Stimulated activated CD8-positive, alpha-beta memory T cell treated with anti-CD3 and anti-CD28 coated beads, Interleukin-7, amount 100 ng/mL, for 24 hours (primary cell): ENCODE data around the gene UNCX.

ENCODE experiments used
- DNase-seq: peaks from one replicate; pipeline ENCODE4 v3.0.0-alpha.2; 2020; ENCODE audit warnings: low read depth

UNCX gene

DNA sequence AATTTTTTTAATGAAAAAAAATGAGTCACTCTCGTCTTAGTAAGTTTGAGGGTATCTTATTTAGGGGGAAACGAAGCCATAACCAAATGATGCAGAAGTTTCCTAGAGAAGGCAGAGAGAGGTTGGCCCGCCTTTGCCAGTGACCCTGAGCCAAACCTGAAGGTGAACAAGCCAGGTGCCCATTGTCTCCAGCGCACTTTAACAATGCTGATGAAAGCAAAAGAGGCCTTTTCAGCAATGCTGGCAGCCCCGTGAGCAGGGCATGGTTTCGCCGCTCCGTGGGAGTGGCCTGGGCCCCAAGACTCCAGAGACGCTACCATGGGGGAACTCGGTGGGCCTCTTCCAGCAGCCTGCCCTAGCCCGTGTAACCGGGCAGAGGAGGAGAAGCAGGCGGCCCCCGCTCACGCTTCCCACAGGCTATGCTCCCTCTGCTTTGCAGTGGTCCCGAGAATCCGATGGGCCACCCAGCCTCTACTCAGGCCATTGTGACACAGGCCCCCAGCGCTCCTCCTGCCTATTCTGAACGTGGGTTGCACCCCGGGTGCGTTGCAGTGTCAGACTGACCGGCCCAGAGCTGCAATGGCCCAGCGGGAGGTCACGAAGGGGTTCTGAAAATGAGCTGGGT, 14.0 kb upstream of the UNCX start:
- no peak for DNase-seq

DNA sequence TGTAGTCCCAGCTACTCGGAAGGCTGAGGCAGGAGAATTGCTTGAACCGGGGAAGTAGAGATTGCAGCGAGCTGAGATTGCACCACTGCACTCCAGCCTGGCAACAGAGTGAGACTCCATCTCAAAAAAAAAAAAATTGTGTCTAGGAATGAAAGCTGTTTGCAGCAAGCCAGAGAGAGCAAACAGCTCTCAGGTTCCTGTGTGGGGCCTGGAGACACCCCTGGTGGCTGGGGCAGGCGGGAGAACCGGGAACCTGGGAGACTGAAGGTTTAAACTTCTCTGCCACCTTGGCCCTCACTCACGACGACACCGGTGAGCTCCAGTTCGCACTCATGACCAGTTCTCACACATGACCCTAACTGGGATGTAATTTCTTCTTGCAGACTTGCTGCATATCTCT, 13.2 kb upstream of the UNCX start:
- DNase-seq: no peak

DNA sequence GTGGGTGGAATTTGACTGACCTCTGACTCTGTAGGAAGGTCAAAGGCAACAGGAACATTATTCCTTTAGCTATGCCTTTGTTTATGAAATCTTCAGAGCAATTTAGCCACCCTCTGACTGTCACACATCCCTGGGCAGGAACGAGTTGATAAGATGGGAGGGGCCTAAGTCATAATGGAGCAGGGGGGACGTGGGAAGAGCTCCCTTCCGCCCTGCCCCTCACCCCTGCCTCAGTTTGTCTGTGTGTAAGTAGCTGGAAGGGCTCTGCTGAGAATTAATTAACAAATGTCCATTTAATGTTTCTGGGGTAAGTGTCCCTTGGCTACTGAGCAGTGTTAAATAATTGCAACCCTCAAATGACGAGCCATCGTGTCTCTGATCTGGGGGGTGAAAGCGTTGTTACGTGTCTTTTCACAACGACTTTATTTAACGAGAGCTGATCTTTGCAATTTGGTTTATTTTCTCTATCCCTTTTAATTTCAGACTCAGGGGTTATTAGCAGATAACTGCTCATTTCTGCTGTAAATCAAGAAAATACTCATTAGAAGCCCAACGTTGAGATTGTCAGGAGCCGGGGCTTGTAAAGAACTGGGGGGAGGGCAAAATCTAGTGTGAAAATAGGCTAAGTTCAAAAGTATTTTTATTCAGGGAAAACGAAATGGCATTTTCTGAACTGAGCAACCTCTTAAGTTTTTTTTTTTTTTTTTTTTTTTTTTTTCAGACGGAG, 12.5 kb upstream of the UNCX start:
- no peak for DNase-seq

DNA sequence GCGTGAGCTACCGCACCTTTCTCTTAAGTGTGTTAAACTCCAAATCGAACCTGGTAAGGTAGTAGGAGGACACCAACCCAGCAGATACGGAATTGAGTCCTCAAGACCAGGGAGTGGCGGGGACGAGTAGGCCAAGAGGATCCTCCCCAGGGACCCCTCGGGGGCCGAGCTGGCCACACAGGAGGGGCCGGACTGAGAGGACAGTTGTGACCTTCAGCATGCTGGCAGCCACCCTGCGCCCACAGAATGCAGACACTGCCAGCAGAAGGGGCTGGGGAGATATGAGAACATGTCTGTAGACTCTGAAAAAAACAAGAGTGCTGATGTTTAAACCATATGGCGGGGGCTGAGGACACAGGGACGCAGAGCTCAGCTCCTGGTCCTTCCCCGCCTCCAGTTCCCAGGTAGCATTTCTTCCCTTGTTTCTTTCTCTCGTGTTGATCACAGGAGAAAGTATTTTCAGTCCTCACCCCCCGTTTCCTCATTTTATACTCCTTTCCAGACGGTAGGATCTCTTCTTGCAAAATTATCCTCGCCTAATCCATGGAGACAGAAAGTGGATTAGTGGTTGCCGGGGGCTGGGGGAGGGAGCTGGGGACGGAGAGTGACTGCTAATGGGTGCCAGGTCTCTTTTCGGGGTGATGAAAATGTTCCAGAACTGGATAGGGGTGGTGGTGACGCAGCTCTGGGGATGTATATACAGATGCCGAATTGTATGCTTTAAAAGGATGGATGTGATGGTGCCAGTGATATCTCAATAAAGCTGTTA, 11.5 kb upstream of the UNCX start:
- no peak for DNase-seq

DNA sequence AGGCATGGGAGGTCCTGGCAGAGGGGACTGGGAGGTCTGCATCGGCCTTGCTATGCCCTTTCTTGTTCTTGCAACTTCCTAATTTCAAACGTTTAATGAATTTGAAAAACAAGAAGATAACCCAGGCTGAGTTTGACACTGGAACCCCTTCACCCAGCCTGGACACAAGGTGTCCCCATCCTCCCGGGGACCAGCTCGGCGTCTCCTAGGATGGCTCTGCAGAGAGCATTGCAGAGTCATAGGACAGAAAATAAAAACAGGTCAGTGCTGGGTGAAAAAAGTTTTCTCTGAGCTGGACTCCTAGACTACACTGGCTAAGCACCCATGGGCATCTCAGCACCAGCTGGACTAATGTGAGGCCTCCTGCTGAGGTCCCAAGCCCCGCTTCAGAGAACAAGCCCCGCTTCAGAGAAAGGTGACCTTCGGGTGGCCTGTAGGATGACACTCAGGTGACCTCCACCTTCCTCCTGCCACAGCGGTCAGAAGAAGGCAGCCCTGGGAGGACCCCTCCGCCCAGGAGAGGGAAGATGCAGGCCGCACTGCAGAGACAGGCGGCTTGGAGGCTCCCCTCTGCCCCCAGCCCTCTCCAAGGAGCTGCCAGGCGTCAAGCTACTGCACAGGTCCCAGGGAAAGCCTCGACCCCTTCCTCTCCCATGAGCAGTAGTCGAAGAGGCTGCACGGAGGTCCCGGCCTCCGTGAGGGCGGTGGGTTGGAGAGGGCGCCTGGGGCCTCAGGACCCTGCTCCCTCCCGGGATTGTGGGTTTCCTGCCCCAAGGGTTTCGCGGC, 9.3 kb upstream of the UNCX start:
- no peak for DNase-seq

DNA sequence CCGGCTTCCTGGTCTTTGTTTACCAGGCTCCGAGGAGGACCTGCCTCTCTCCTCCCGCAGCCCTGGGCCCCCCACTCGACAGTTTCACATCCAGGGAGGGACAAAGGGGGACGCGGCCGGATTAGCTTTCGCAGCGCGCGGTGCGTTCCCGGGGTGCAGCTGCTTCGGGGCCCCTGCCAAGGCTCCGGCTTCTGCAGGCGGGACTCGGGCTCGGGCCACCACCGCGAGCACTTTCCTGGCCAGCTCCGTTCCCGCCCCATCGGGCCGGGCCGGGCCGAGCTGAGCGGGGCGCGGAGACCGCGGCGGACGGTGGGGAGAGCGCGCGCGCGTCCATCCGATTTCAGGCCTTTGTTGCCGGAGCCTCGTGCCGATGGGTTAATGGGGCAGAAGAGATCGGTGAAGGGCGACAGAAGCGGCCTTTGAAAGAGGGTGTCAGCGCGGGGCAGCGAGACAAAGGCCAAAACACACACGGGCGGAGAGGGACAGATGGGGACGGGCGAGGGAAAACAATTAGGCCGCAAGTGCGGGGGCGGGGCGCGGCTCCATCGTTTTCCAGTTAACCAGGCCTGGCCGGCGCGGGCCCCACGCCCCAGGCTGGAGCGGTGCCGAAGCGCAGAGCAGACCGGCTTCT, 8.5 kb upstream of the UNCX start:
- DNase-seq: no peak

DNA sequence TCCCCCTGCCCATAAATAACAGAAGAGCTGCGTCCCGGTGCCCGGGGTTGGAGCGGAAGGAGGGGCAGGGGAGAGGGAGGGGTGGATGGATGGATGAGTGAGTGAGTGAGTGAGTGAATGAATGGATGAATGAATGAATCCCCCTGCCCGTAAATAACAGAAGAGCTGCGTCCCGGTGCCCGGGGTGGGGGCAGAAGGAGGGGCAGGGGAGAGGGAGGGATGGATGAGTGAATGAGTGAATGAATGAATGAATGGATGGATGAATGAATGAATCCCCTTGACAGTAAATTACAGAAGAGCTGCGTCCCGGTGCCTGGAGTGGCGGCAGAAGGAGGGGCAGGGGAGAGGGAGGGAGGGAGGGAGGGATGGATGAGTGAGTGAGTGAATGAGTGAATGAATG, 7.6 kb upstream of the UNCX start:
- DNase-seq: no peak

DNA sequence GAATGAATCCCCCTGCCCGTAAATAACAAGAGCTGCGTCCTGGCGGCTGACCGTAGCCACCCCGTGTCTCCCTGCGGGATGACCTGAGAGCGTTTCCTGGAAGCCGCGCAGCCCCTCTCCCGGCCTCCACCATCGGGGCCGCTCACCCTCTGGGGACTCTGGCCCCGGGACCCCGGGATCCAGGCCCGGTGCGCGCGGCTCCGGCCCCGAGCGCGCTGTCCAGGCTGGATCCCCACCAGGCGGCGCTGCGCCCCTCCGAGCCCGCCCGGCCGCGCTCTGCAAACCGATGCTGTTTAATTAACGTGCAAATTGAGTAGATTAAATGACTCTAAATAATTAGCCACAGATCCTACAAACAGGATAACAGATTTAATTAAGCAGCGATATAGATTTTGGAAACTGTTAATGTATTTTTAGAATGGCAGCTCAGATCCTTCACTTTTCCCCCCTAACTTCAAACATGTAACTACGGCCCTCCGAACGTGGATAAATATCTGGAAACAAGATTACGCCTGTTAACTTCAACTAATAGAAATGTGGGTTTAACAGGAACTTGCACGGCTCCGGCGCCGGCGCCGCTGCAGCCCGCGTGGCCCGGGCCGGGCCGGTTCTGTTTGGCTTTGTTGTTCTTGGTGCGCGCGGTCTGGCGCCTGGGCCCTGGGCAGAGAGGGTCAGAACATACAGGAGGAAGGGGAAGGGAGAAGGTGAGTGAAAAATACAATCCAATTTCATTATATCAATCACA, 7.1 kb upstream of the UNCX start:
- peak; percentile 14 for DNase-seq

DNA sequence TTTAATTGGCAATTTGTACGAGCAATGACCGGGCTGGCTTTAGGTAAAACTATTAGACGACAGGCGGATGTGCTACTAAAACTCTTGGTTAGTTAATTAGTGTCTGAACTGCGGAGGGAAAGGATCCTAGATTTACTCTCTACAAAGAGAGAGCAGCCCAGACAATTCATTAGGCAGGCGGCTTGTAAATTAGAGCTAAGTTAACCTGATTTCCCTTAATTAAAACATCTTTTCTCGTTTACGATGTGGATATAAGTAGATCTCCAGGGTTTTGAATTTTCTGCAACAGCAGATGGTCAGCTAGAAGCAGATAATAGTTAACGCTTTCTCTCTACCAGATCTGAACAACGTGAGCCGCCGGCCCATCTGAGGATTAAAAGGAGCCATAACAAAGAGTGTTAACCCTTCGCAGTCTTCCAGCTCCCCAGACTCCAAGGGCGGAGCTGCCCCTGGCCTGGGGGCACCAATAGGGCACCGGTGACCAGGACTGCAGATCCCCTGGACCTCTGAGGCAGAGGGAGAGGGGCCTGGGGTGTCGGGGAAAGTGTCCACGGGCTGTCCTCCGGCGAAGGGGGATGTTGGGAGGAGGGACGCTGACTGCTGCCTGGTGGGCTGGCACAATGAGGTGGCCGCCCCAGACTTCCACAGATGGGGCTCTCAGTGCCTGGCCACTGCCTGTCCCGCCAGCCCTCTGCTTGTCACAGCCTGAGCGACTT, 6.3 kb upstream of the UNCX start:
- no peak for DNase-seq

DNA sequence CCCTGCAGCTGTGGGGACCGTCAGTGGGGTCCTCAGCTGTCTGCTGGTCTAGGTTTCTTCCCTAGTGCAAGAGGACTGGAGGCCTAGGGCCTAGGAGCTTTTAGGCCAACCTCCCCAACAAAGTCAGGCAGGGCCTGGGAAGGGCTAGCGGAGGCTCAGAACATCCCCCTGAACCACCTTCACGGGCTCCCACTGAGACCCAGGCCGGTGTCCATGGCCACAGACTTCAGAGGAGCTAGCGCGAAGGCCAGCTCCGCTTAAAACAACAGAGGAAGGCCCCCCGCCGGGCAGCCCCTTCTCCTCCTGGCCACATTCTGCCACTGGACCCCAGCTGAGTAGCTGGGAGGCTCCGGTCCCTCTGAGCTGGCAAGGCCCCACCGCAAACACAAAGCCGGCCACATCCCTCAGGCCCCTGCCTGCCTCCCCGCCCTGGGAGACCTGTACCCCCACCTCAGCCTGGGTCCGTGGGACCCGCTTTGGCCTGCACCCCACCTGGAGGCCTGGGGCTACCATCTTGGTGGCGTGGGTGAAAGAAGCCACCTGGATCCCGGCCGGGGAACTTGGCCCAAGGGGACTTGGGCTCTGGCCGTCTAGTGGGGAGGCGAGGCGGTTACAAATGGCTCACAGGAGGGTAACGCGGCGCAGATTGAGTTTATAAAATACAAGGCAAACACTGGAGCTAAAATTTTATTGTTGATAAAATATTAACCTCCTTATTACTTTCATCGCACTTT, 5.4 kb upstream of the UNCX start:
- DNase-seq: no peak

DNA sequence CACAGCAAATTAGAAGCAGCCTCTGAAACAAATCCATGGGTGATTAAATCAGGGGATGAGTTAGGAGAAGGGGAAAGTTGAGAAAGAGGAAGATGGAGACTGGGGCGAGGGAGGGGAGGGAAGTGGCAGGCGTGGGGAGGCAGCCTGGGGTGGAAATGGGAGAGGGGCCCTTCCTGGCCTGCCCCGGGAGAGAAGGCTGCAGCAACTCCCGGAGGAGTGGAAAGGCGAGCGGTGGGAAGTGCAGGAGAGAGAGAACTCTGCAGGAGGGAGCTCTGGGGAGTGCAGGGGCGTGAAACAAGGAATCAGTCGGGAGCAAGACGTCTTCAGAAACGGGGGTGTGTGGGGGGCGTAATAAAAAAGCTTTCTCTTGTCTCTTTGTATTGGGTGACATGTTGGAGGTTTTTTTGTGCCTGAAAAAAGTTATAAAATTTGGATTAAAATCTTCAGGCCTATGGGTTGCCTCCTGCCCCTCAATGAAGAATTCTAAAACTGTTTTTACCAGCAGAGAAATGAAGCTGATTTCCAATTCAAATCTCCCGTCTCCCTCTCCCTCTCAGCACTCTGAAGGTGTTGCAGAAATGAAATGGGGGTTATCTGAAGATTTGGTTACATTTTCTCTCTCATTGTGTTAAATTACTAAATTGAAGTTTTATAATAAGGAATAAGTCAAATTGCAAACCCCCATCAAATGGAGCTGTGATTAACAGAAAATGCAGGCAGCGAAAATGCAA, 4.7 kb upstream of the UNCX start:
- DNase-seq: no peak

DNA sequence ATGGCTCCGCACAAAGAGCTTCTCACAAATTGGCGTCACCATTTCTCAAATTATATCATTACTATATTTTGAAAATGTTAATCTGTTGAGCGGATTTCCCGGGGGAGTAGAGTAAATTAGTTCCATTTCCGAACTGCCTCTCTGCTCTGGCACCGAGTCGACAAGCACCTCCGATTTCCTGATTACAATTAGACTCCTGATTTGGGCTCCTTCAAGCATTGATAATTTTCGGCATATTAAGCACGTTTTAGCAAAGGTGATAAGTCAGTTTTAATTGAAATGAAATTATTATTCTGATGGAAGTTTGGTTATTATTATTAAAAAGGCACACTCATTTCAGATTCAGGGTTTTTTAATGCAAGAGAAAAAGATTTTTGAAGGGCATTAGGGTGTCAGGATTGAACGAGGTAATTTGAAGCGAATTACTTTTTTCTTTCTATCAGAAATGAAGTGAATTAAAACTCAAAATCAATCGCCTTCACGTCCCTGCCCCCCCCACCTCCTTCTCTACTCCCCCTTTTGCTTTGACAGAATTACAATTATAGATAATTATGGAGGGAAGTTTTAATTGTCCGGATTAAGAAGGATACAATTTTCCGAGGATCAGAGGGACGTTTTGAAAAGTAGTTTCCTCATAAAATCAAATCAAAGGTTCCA, 4.0 kb upstream of the UNCX start:
- no peak for DNase-seq

DNA sequence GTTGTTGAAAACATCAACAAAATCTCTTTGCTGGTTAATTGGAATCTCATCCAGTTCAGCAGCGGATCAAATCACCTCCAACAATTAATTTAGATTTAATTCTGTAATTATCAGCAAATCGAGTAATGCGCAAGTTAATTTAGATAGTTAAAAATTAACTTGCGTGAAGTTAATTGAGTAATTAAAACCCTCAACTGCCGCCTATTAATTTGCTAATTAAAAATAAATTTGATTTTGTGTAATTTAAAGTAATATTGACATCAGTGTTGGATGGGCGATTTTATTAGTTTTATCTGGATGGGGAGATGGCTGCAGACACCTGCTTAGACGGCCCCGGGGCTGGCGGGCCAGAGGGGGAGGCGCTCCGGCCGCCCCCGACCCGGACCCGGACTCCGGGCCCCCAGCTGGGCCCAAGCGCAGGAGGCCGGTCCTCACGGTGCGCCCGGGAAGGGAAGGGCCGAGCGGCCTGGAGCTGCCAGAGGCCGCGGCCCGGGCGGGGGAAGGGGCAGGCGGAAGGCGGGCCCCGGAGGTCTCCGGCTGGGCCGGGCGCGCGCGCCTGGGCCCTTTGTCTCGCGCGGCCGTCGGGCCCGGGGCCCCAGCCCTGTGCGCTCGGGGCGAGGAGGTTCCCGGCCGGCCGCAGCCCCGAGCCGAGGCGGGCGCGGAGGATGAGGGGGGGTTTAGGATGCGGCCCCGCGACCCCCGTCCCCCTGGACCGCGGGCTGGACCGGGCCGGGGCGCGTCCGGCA, 3.3 kb upstream of the UNCX start:
- no peak for DNase-seq

DNA sequence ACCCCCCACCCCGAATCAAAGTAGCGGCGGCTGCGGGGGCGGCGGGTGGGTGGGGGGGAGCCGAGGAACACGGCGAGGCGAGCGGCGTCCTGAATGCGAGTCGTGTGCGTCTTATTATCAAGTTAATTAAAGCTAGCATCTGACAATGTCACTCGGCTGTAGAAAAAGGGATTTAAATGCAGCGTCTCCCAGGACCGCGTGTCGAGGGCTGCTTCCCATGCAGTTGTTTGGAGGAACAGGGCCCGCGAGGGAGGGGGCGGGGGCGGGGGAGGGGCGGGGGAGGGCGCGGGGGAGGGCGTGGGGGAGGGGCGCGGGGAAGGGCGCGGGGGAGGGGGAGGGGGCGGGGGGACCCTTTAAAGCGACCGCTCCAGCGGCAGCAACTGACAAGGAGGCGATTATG, 2.7 kb upstream of the UNCX start:
- DNase-seq: no peak

DNA sequence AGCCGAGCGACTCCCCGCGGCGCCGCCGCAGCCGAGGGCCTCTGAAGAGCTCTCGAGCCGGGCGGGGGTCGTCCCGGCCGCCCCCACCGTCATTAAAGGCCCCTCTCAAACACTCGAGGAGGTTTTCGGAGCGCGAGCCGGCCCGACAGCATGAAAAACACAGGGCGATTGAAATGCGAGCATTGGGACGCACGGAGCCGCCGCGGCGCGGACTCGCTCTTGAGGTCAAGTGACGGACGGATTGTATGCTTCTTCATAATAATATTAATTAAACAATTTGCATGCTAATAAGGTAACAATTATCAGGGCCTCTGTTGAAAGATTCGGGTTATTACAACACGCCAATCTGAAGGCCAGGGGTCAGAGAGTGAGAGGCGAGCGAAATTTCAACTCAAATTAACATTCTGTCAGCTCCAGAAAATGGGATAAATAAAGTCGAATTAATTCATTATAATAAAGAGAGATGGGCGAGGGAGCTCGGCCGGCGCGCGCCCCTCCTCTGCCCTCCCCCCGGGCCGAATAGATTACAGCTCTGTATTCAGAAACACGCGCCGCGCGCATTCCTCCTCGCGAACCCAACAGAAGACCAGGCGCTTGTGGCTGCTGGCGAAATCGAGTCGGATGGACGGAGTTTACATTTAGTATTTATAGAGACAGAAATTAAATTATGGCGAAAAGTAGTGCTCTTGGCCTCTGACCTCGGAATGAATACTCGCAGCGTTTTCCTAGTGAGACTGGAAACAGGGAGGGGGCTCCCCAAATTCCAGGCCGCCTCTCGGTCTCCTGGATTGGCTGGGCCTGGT, 2.1 kb upstream of the UNCX start:
- no peak for DNase-seq

DNA sequence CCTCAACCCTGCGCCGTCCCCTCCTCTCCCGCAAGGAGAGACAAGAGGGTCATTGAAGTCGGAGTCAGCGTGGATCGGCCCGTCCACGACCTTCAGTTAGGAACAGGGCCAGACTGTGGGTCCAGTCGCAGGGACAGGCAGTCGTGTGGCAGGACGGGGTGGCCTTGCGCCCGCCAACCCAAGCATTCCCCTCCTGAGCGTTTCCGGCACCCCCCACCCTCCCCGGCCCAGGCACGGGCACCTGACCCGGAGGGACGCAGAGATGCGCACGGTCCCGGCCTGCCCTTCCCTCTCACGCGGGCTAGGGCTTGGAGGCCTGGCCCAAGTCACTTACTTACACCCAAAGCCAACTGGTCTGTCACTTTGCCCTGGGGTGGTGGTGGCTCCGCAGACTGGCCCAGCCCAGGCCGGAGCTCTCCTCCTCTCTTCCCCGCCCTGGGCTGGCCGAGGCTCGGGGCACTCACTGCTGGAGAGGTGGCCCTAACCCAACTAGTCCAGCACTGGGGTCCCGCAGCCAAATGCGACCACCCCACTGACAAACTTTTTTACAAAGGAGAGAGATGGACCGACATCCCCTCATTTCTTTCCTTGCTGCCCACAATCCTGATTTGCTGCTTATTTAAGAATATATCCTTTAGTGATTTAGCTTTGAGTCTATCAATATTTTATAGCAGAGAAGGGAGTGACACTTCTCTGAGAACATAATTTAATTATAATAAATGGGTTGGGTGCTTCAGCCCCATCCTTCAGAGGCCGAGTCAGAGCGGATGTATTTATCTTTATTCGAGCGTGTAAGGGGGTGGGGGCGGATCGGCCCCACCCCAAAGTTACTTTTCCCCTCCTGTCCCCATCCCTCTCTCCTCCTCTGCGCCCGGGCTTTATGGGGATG, 1.2 kb upstream of the UNCX start:
- DNase-seq: no peak
